Testis (tissue), 3 donors: ENCODE measurements around the gene CSF1R. TPM values are rescaled to one million over a fixed set of nuclear protein-coding genes. Genes with fewer than 3 reads are reported as not detected.
A peak's percentile ranks its signal among the peaks of the same experiment; 100 is the strongest.

Experiments
- DNase-seq: peaks from one replicate; pipeline ENCODE4 v3.0.0-alpha.2; 2019
- H3K27ac ChIP-seq, 2 donors: fragments of 200-600 bp; sonication (generic); one replicate each; pipeline ENCODE4 v1.5.1; 2019
- H3K27me3 ChIP-seq: fragments of 200-600 bp; sonication (generic); one replicate; pipeline ENCODE4 v1.5.1; 2019
- H3K36me3 ChIP-seq: fragments of 200-600 bp; sonication (generic); one replicate; pipeline ENCODE4 v1.5.1; 2017; ENCODE audit warnings: low read depth; ENCODE audit errors: missing control alignments
- H3K4me1 ChIP-seq: fragments of 200-600 bp; sonication (generic); one replicate; pipeline ENCODE4 v1.5.1; 2019
- H3K4me3 ChIP-seq, 2 donors: fragments of 200-600 bp; sonication (generic); one replicate each; pipeline ENCODE4 v1.5.1; 2017 to 2019
- H3K9me3 ChIP-seq: fragments of 200-600 bp; sonication (generic); one replicate; pipeline ENCODE4 v1.5.1; 2017
- CTCF ChIP-seq, 3 experiments: fragments of 450-650 bp in 2 of 3; fragments of 200-600 bp in 1 of 3; sonication (generic) in 1 of 3; IDR thresholded peaks; one replicate each; pipeline ENCODE4 v1.5.1; 2016 to 2019; ENCODE audit warnings: antibody characterized with exemption in 3 of 3, mild to moderate bottlenecking in 2 of 3, moderate library complexity in 1 of 3
- POLR2A ChIP-seq: fragments of 450-650 bp; IDR thresholded peaks from one replicate; pipeline ENCODE4 v1.6.1; 2017; ENCODE audit warnings: antibody characterized with exemption, mild to moderate bottlenecking, moderate library complexity
- WGBS, 2 donors: methylation state at CpG; one replicate each; pipeline ENCODE4 v1.1.5; 2018; 5-methylcytosine and 5-hydroxymethylcytosine counted together
- intact Hi-C: fragments of 100-400 bp; cut with DNase I; formaldehyde crosslinking; loops from one replicate; pipeline ENCODE4 v1.15.1; 2023; ENCODE audit warnings: low total_unique reads
- polyA plus RNA-seq: library from polyadenylated mRNA; stranded (reverse); fragments of 350-450 nt; fragmentation: Illumina TruSeq; extraction: RNeasy Lipid Tissue Mini Kit (QIAGEN cat#74804); gene quantifications from one replicate; pipeline ENCODE4 v1.2.3, GENCODE V29; 2014; ENCODE audit warnings: low read depth, low replicate concordance; ENCODE audit not compliant: insufficient read depth
- total RNA-seq, 2 donors: library from RNA; depleted of rRNA; stranded (reverse); fragments of >200 nt; gene quantifications; one replicate each; pipeline ENCODE4 v1.2.3, GENCODE V29; 2016

The CSF1R gene
- total and polyA plus RNA-seq, 3 donors from 2014 or later, result 4.3 to 25.4 (median 15.7) TPM

GRCh38 chr5:150026682-150027172 is 59.6 kb downstream of the CSF1R start:
- TF ChIP-seq POLR2A (no peak), CTCF (IDR thresholded peaks at IDR 0.05) (no peak)
- no peak for DNase-seq
- no peak overlapping the region for H3K4me3 ChIP-seq
- H3K27me3 ChIP-seq, result no peaks in the 10 kb centered on the region
- H3K9me3 ChIP-seq, result no peaks in the 10 kb centered on the region
- no peaks in the 10 kb centered on the region for H3K4me1 ChIP-seq
- intact Hi-C loops, result no loop called here
- H3K36me3 ChIP-seq, result no peaks in the 10 kb centered on the region
- no peak overlapping the region for H3K27ac ChIP-seq
- WGBS, 2 donors, result 81 to 83% methylated on average over 4 of the region's 4 CpGs

- H3K9me3 ChIP-seq, result no peaks in the 10 kb centered on the region
- intact Hi-C loops, result no loop called here
- H3K4me3 ChIP-seq, result no peak overlapping the region
- no peak for TF ChIP-seq POLR2A
- no peak for TF ChIP-seq CTCF (IDR thresholded peaks at IDR 0.05)
- 63 to 72% methylated on average over 9 of the region's 9 CpGs for WGBS, 2 donors
- no peaks in the 10 kb centered on the region for H3K36me3 ChIP-seq
- H3K4me1 ChIP-seq, result no peaks in the 10 kb centered on the region
- H3K27ac ChIP-seq, result no peak overlapping the region
- no peaks in the 10 kb centered on the region for H3K27me3 ChIP-seq
- DNase-seq, result no peak
Measured at GRCh38 chr5:150024346-150024984, 61.9 kb downstream of the CSF1R start.

- Histone ChIP-seq H3K27me3 (no peaks in the 10 kb centered on the region), H3K4me3 (no peak overlapping the region), H3K36me3 (no peaks in the 10 kb centered on the region), H3K9me3 (no peaks in the 10 kb centered on the region), H3K4me1 (no peaks in the 10 kb centered on the region), H3K27ac (no peak overlapping the region)
- intact Hi-C loops, result no loop called here
- no peak for DNase-seq
- WGBS, 2 donors, result 88 to 100% methylated on average over 1 of the region's 1 CpG
- TF ChIP-seq POLR2A (no peak), CTCF (IDR thresholded peaks at IDR 0.05) (no peak)
Measured at GRCh38 chr5:150023136-150023535, 63.2 kb downstream of the CSF1R start.

- TF ChIP-seq POLR2A, result no peak
- no peaks in the 10 kb centered on the region for H3K36me3 ChIP-seq
- no peak for DNase-seq
- H3K4me3 ChIP-seq, result no peak overlapping the region
- intact Hi-C loops, result no loop called here
- H3K27ac ChIP-seq, result peak overlapping the region in 1 of 2 donors; percentile 17
- no peaks in the 10 kb centered on the region for H3K27me3 ChIP-seq
- H3K4me1 ChIP-seq, result no peaks in the 10 kb centered on the region
- WGBS, 2 donors, result 87 to 100% methylated on average over 2 of the region's 2 CpGs
- no peaks in the 10 kb centered on the region for H3K9me3 ChIP-seq
Measured at GRCh38 chr5:150022681-150023080, 63.7 kb downstream of the CSF1R start.

- 59 to 68% methylated on average over 1 of the region's 1 CpG for WGBS, 2 donors
- no peaks in the 10 kb centered on the region for H3K27me3 ChIP-seq
- H3K4me3 ChIP-seq, result no peak overlapping the region
- no peaks in the 10 kb centered on the region for H3K9me3 ChIP-seq
- peak overlapping the region in 1 of 2 donors; percentile 26 for H3K27ac ChIP-seq
- H3K4me1 ChIP-seq, result no peaks in the 10 kb centered on the region
- DNase-seq, result no peak
- intact Hi-C loops, result no loop called here
- TF ChIP-seq POLR2A (no peak), CTCF (IDR thresholded peaks at IDR 0.05) (no peak)
- H3K36me3 ChIP-seq, result no peaks in the 10 kb centered on the region
Measured at GRCh38 chr5:150022158-150022531, 64.2 kb downstream of the CSF1R start.
